HG02970 (cell line): ENCODE measurements around the gene CHCHD3.
"Not testable (repeated sequence)": the region's sequence is repeated elsewhere in the genome, so short reads cannot be mapped to it uniquely, and the experiment has no call there.

Experiments used
- ATAC-seq: cut with Tn5 transposase; IDR thresholded peaks from one replicate; pipeline ENCODE4 v1.9.1; 2021; ENCODE audit warnings: mild to moderate bottlenecking, moderate library complexity, moderate number of reproducible peaks; ENCODE audit not compliant: unreplicated experiment, low FRiP score

CHCHD3 gene

GRCh38 chr7:132965951-132966350 is 115.9 kb downstream of the CHCHD3 start:
- no peak for ATAC-seq

GRCh38 chr7:132964876-132965275 is 117.0 kb downstream of the CHCHD3 start:
- ATAC-seq: no peak

- ATAC-seq: no peak
Observed at GRCh38 chr7:132959891-132960290, 122.0 kb downstream of the CHCHD3 start.

GRCh38 chr7:132956556-132956955 is 125.3 kb downstream of the CHCHD3 start:
- no peak for ATAC-seq

- ATAC-seq: no peak
Observed at GRCh38 chr7:132953468-132953867, 128.4 kb downstream of the CHCHD3 start.

GRCh38 chr7:132950725-132951124 is 131.2 kb downstream of the CHCHD3 start:
- ATAC-seq: no peak

GRCh38 chr7:132947011-132947410 is 134.9 kb downstream of the CHCHD3 start:
- no peak for ATAC-seq

GRCh38 chr7:132944774-132945173 is 137.1 kb downstream of the CHCHD3 start:
- no peak for ATAC-seq

- ATAC-seq: no peak
Observed at GRCh38 chr7:132943645-132944044, 138.2 kb downstream of the CHCHD3 start.

- ATAC-seq: no peak
Observed at GRCh38 chr7:132942701-132943100, 139.2 kb downstream of the CHCHD3 start.

- no peak for ATAC-seq
Observed at GRCh38 chr7:132941905-132942304, 140.0 kb downstream of the CHCHD3 start.

GRCh38 chr7:132941428-132941827 is 140.5 kb downstream of the CHCHD3 start:
- ATAC-seq: no peak

GRCh38 chr7:132940084-132940483 is 141.8 kb downstream of the CHCHD3 start:
- no peak for ATAC-seq

- no peak for ATAC-seq
Observed at GRCh38 chr7:132939495-132939894, 142.4 kb downstream of the CHCHD3 start.

- no peak for ATAC-seq
Observed at GRCh38 chr7:132937286-132937685, 144.6 kb downstream of the CHCHD3 start.

GRCh38 chr7:132935608-132936007 is 146.3 kb downstream of the CHCHD3 start:
- no peak for ATAC-seq

GRCh38 chr7:132934017-132934416 is 147.9 kb downstream of the CHCHD3 start:
- ATAC-seq: no peak

- ATAC-seq: no peak
Observed at GRCh38 chr7:132933072-132933458, 148.8 kb downstream of the CHCHD3 start.

GRCh38 chr7:132932296-132933071 is 149.4 kb downstream of the CHCHD3 start:
- ATAC-seq: no peak

GRCh38 chr7:132930881-132931280 is 151.0 kb downstream of the CHCHD3 start:
- ATAC-seq: no peak

GRCh38 chr7:132929944-132930343 is 151.9 kb downstream of the CHCHD3 start:
- not testable (repeated sequence) for ATAC-seq

GRCh38 chr7:132919771-132920170 is 162.1 kb downstream of the CHCHD3 start:
- no peak for ATAC-seq

- no peak for ATAC-seq
Observed at GRCh38 chr7:132915647-132916046, 166.2 kb downstream of the CHCHD3 start.
